PFSK-1 (cell line): ENCODE results near the gene DGUOK.

Experiments used
- FOXP2 ChIP-seq: optimal IDR thresholded peaks from 2 replicates; pipeline ENCODE3; 2011; ENCODE audit warnings: borderline replicate concordance, control low read depth, inconsistent platforms; ENCODE audit not compliant: insufficient read depth; ENCODE audit errors: extremely low read length, extremely low read depth
- POLR2AphosphoS5 ChIP-seq: IDR thresholded peaks from 2 replicates; pipeline ENCODE4 v1.6.1; 2012; ENCODE audit warnings: low read depth, mild to moderate bottlenecking, control low read depth, low read length, moderate library complexity
- REST ChIP-seq, 2 experiments: IDR thresholded peaks; 2 replicates each; pipeline versions ENCODE4 v1.6.1 to v1.8.0; 2011 to 2012; ENCODE audit warnings: low read depth in 2 of 2, low read length in 2 of 2, control low read depth in 1 of 2, inconsistent platforms in 1 of 2, mild to moderate bottlenecking in 1 of 2, moderate library complexity in 1 of 2; ENCODE audit not compliant: insufficient read depth in 1 of 2
- SIN3A ChIP-seq: IDR thresholded peaks from 2 replicates; pipeline ENCODE4 v1.6.1; 2012; ENCODE audit warnings: mild to moderate bottlenecking, low read length, moderate library complexity, borderline replicate concordance; ENCODE audit not compliant: insufficient read depth
- TAF1 ChIP-seq: IDR thresholded peaks from 2 replicates; pipeline ENCODE4 v1.6.1; 2012; ENCODE audit warnings: low read length, control low read depth, borderline replicate concordance; ENCODE audit not compliant: insufficient read depth

The DGUOK gene

GRCh38 chr2:73947412-73948018 lies 20.8 kb downstream of the DGUOK start:
- no peak for TF ChIP-seq FOXP2
- TF ChIP-seq TAF1: no peak
- no peak for TF ChIP-seq SIN3A
- no peak for TF ChIP-seq POLR2AphosphoS5
- TF ChIP-seq REST (IDR thresholded peaks at IDR 0.05; ENCODE audit: insufficient read depth in 1 of 2, low read depth in 2 of 2, low read length in 2 of 2): no peak

GRCh38 chr2:73949802-73950201 lies 23.1 kb downstream of the DGUOK start:
- TF ChIP-seq SIN3A (no peak), TAF1 (no peak), REST (IDR thresholded peaks at IDR 0.05; ENCODE audit: insufficient read depth in 1 of 2, low read depth in 2 of 2, low read length in 2 of 2) (no peak), POLR2AphosphoS5 (no peak), FOXP2 (no peak)

GRCh38 chr2:73952499-73953446 lies 26.1 kb downstream of the DGUOK start:
- TF ChIP-seq FOXP2: no peak
- no peak for TF ChIP-seq POLR2AphosphoS5
- no peak for TF ChIP-seq REST (IDR thresholded peaks at IDR 0.05; ENCODE audit: insufficient read depth in 1 of 2, low read depth in 2 of 2, low read length in 2 of 2)
- TF ChIP-seq SIN3A: no peak
- TF ChIP-seq TAF1: no peak

DNA sequence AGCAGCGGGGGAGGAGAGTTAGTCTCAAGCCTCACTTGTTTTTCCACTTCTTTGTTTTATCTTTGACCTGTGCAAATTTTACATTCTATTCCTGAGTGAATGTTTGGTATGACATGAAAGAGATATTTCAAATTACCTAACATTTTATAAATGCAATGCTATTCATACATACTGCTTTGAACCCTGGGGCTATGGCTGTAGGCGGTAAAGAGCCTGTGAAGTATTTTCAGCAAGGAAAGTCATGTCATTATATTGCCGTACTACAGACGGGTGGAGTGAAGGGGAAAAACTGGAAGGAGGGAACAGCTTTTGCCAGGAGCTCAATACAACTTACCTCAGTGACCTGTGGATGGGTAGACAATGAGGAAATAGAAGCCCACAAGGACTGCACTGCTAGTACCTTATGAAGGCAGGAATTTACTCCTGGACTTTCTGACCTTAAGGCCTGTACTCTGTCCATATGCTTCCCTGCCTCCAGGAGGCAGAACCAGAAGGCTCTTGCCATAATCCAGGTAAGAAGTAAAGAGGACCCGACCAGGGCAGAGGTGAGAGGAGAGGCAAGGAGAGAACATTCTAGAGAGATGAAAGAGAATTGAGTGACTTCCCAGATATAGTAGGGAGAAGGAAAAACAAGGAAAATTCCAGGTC lies 29.7 kb downstream of the DGUOK start:
- TF ChIP-seq POLR2AphosphoS5 (no peak), TAF1 (no peak), FOXP2 (no peak), SIN3A (no peak), REST (IDR thresholded peaks at IDR 0.05; ENCODE audit: insufficient read depth in 1 of 2, low read depth in 2 of 2, low read length in 2 of 2) (no peak)
